PC-9 (cell line): Measurements from ENCODE around the gene ATXN1. TPM values are rescaled to one million over a fixed set of nuclear protein-coding genes. Genes with fewer than 3 reads are reported as not detected.

Experiments used
- BruUV-seq: library from RNA; stranded (reverse); fragments of 400-500 nt; replicated peaks from 2 replicates; lab custom pipeline; 2021; lab: Mats Ljungman, UMichigan
- CTCF ChIA-PET: fragments of 300-600 bp; sonication (Branson Sonifier 250); formaldehyde crosslinking; loops from one replicate; lab custom pipeline; 2022; ENCODE audit warnings: antibody characterized with exemption; lab: Charles Lee
- POLR2A ChIA-PET: fragments of 300-600 bp; sonication (Branson Sonifier 250); formaldehyde crosslinking; loops from one replicate; lab custom pipeline; 2022; ENCODE audit warnings: antibody characterized with exemption; ENCODE audit not compliant: unreplicated experiment; lab: Charles Lee
- DNase-seq, 2 experiments: peaks; one replicate each; pipeline versions ENCODE4 v3.0.0 to v3.0.0-alpha.2; 2015 to 2022; ENCODE audit warnings: mixed read lengths in 1 of 2
- H2AFZ ChIP-seq: fragments of 200-600 bp; sonication (generic); 2 replicates; pipeline ENCODE4 v1.8.1; 2017; ENCODE audit warnings: antibody characterized with exemption
- H3F3A ChIP-seq: fragments of 200-600 bp; sonication (generic); 2 replicates; pipeline ENCODE4 v1.8.1; 2017; ENCODE audit warnings: antibody characterized with exemption, mild to moderate bottlenecking, low read depth; ENCODE audit not compliant: insufficient read depth
- H3K27ac ChIP-seq: fragments of 200-600 bp; sonication (generic); 2 replicates; pipeline ENCODE4 v1.6.1; 2016; ENCODE audit warnings: mixed run types
- H3K27me3 ChIP-seq: fragments of 200-600 bp; sonication (generic); 2 replicates; pipeline ENCODE4 v1.6.1; 2016; ENCODE audit warnings: low read depth, mixed run types; ENCODE audit not compliant: insufficient read depth
- H3K36me3 ChIP-seq: fragments of 200-600 bp; sonication (generic); 2 replicates; pipeline ENCODE4 v1.6.1; 2016; ENCODE audit warnings: low read depth, mixed run types
- H3K4me1 ChIP-seq: fragments of 200-600 bp; sonication (generic); replicated peaks from 2 replicates; pipeline ENCODE4 v1.6.1; 2016; ENCODE audit warnings: mixed run types; ENCODE audit not compliant: insufficient read depth
- H3K4me2 ChIP-seq: fragments of 200-600 bp; sonication (generic); 2 replicates; pipeline ENCODE4 v1.6.1; 2017; ENCODE audit warnings: mixed run types
- H3K4me3 ChIP-seq: fragments of 200-600 bp; sonication (generic); 2 replicates; pipeline ENCODE4 v1.6.1; 2016; ENCODE audit warnings: mixed run types
- H3K79me2 ChIP-seq: fragments of 200-600 bp; sonication (generic); 2 replicates; pipeline ENCODE4 v1.6.1; 2017; ENCODE audit warnings: low read depth, mixed run types
- H3K9me2 ChIP-seq: fragments of 200-600 bp; sonication (generic); 2 replicates; pipeline ENCODE4 v1.8.1; 2017; ENCODE audit warnings: mild to moderate bottlenecking; ENCODE audit not compliant: insufficient read depth
- H3K9me3 ChIP-seq: fragments of 200-600 bp; sonication (generic); 2 replicates; pipeline ENCODE4 v1.8.1; 2016; ENCODE audit warnings: low read depth; ENCODE audit not compliant: insufficient read depth
- H4K20me1 ChIP-seq: fragments of 200-600 bp; sonication (generic); 2 replicates; pipeline ENCODE4 v1.8.1; 2017; ENCODE audit not compliant: insufficient read depth
- CTCF ChIP-seq: fragments of 200-600 bp; sonication (generic); conservative IDR thresholded peaks from 2 replicates; pipeline ENCODE4 v1.6.1; 2017; ENCODE audit warnings: mixed run types, antibody characterized with exemption, mild to moderate bottlenecking, moderate library complexity
- EZH2 ChIP-seq: fragments of 200-600 bp; sonication (generic); IDR thresholded peaks from 2 replicates; pipeline ENCODE4 v1.8.0; 2017; ENCODE audit warnings: antibody characterized with exemption, low read depth
- intact Hi-C: fragments of 100-400 bp; cut with micrococcal nuclease; formaldehyde crosslinking; loops from one replicate; pipeline ENCODE4 v1.10.0; 2022; ENCODE audit not compliant: unreplicated experiment
- total RNA-seq: library from RNA; stranded (reverse); gene quantifications from 2 replicates; pipeline ENCODE4 v1.2.3, GENCODE V29; 2021

The ATXN1 gene
- total RNA-seq, 1 experiment from 2014 or later = 42.7 TPM

GRCh38 chr6:16725145-16725864, 36.0 kb downstream of the ATXN1 start:
- intact Hi-C loops = loop anchor here (10.0 kb wide), 1 partner anchor 669 kb away; the partner anchor contains the start of gene CAP2
- Histone ChIP-seq H3K27ac (peak overlapping the region; percentile 27), H4K20me1 (peaks cover 2% of the 10 kb centered on the region; the same call in 1 of the 2 replicates), H3K4me1 (peaks cover 28% of the 10 kb centered on the region), H3F3A (peaks cover 7% of the 10 kb centered on the region; the same call in 1 of the 2 replicates), H3K27me3 (no peaks in the 10 kb centered on the region), H3K9me3 (no peaks in the 10 kb centered on the region), H3K4me2 (no peak overlapping the region), H2AFZ (no peak overlapping the region), H3K79me2 (no peaks in the 10 kb centered on the region), H3K4me3 (no peak overlapping the region), H3K9me2 (no peaks in the 10 kb centered on the region), H3K36me3 (no peaks in the 10 kb centered on the region)
- CTCF ChIA-PET = interaction anchor here (0.8 kb wide), 1 partner anchor 20 kb away, joined by 3 read pairs; no protein-coding TSS in a partner anchor
- POLR2A ChIA-PET = interaction anchor here (0.6 kb wide), 1 partner anchor 18 kb away, joined by 3 read pairs; no protein-coding TSS in a partner anchor
- BruUV-seq = no TSS peak
- TF ChIP-seq CTCF (no peak), EZH2 (no peak)
- DNase-seq = no peak

DNA sequence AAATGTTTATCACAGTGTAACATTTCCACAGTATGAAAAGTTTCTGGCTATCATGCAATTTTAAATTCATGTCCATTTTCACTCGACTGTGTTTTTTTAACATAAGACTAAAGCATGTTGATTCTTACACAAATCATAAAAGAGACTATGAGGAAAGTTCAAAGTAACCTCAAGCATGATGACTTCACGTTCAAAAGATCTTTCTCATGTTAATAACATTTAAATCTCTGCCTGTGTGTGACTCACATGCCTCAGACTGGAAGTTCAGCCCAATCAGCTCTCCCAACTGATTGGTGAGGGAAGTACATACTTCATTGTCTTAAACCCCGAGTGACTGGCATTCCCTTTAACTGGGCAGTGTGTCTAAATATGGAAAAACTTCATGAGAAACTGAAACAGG, 37.4 kb downstream of the ATXN1 start:
- peak overlapping the region; percentile 20; the same call in 1 of the 2 replicates for H3K27ac ChIP-seq
- no peak overlapping the region for H3K4me2 ChIP-seq
- H3K9me2 ChIP-seq = no peaks in the 10 kb centered on the region
- intact Hi-C loops = loop anchor here (10.0 kb wide), 1 partner anchor 671 kb away; the partner anchor contains the start of gene CAP2
- H3K27me3 ChIP-seq = no peaks in the 10 kb centered on the region
- no peak overlapping the region for H2AFZ ChIP-seq
- peaks cover 7% of the 10 kb centered on the region; the same call in 1 of the 2 replicates for H3F3A ChIP-seq
- POLR2A ChIA-PET = no interaction called here
- H3K9me3 ChIP-seq = no peaks in the 10 kb centered on the region
- no peaks in the 10 kb centered on the region for H3K79me2 ChIP-seq
- no peak for TF ChIP-seq CTCF
- no peak for TF ChIP-seq EZH2
- no peak overlapping the region for H3K4me3 ChIP-seq
- BruUV-seq = no TSS peak
- H3K4me1 ChIP-seq = peaks cover 28% of the 10 kb centered on the region
- H3K36me3 ChIP-seq = no peaks in the 10 kb centered on the region
- peak; percentile 34 to 54 for DNase-seq
- peaks cover 2% of the 10 kb centered on the region; the same call in 1 of the 2 replicates for H4K20me1 ChIP-seq
- CTCF ChIA-PET = interaction anchor here (0.5 kb wide), 1 partner anchor 38 kb away, joined by 7 read pairs; the partner anchor contains the start of gene ATXN1

GRCh38 chr6:16723402-16723801, 37.9 kb downstream of the ATXN1 start:
- Histone ChIP-seq H3K9me3 (no peaks in the 10 kb centered on the region), H3K79me2 (no peaks in the 10 kb centered on the region), H3K4me3 (no peak overlapping the region), H3K27me3 (no peaks in the 10 kb centered on the region), H3K27ac (peak overlapping the region; percentile 20; the same call in 1 of the 2 replicates), H3K4me1 (peaks cover 28% of the 10 kb centered on the region), H4K20me1 (peaks cover 2% of the 10 kb centered on the region; the same call in 1 of the 2 replicates), H3F3A (peaks cover 7% of the 10 kb centered on the region; the same call in 1 of the 2 replicates), H2AFZ (no peak overlapping the region), H3K9me2 (no peaks in the 10 kb centered on the region), H3K4me2 (no peak overlapping the region), H3K36me3 (no peaks in the 10 kb centered on the region)
- no peak for DNase-seq
- no peak for TF ChIP-seq CTCF
- TF ChIP-seq EZH2 = no peak
- POLR2A ChIA-PET = interaction anchor here (0.6 kb wide), 1 partner anchor 35 kb away, joined by 3 read pairs; no protein-coding TSS in a partner anchor
- intact Hi-C loops = loop anchor here (10.0 kb wide), 1 partner anchor 671 kb away; the partner anchor contains the start of gene CAP2
- BruUV-seq = no TSS peak
- CTCF ChIA-PET = no interaction called here
